GM18951 (cell line): ENCODE data around the gene TSSC4.

Experiments
- POLR2A ChIP-seq: IDR thresholded peaks from 4 replicates; pipeline ENCODE4 v1.6.1; 2011; ENCODE audit warnings: mild to moderate bottlenecking; ENCODE audit not compliant: insufficient read length, insufficient read depth; ENCODE audit errors: extremely low read depth
- in situ Hi-C: fragments of 300-500 bp; cut with MboI; formaldehyde crosslinking; loops from one replicate; pipeline ENCODE4 v1.12.0; 2022; ENCODE audit warnings: low sequenced_read_pairs, mixed read lengths, inconsistent platforms; ENCODE audit not compliant: unreplicated experiment

The TSSC4 gene

DNA sequence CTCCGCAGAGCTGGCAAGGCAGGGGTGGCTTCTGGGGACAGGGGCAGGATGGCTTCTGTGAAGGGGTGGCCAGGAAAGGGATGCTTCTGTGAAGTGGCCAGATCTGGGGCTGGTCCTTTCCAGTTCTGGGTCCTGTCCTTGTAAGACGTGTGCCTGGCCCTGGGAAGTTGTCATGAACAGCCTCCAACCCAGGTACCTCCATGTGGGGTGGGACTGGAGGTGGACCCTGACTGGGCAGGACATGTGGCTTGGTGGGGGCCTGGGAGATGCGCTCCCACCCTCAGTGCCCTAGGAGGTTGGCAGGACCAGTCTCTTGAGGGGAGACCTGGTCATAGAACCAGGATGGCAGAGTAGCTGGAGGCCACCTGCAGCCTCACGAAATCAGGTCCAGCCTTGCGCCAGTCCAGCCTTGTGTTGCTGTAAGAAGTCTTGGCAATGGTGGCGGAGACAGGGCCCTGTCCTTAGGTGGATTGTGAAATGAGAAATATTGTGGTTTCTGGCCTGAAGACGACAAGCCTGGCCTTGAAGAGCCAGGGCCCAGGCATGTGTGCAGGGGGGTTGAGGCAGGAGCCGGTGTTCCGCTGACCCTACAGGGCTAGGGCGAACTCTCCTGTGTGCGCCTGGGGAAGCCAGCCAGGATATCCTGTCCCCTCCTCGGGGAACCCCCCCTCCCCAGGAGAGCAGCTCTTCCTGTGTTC is 46.9 kb downstream of the TSSC4 start:
- in situ Hi-C loops = loop anchor here (25.0 kb wide), 1 partner anchor 440 kb away; the partner anchor contains the start of gene CDKN1C
- TF ChIP-seq POLR2A = no peak

DNA sequence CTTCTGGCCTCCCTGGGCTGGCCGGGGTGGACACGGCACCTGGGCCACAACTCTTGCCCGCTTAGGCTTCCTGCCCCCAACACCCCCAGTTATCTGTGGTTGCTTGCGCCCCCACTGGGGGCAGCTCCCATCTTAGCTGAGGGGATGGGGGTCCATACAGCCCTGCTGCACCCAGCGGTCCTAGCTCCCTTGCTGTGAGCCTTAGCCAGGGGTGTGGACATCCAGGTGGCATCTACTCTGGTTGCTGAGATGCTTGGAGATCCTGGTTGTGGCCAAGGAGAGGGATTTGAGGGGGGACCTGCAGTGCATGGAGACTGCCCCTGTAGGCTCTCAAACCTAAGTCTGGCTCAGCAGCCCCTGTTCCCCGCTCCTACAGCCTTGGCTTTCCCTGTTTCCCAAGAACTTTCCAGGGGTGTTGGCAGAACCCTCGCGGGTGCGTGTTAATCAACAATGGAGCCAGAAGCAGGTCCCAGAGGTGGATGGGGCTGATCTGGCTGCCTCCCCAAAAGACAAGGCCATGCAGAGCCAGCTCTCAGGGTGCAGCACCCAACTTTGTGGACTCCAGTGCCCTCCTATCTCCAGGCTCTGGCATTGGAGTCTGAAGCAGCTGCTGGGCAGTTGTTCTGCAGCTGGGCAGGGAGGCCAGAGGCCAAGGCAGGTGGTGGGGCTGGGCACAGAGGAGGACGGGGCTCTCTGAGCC is 47.6 kb downstream of the TSSC4 start:
- TF ChIP-seq POLR2A = no peak
- in situ Hi-C loops = loop anchor here (25.0 kb wide), 1 partner anchor 439 kb away; the partner anchor contains the start of gene CDKN1C

DNA sequence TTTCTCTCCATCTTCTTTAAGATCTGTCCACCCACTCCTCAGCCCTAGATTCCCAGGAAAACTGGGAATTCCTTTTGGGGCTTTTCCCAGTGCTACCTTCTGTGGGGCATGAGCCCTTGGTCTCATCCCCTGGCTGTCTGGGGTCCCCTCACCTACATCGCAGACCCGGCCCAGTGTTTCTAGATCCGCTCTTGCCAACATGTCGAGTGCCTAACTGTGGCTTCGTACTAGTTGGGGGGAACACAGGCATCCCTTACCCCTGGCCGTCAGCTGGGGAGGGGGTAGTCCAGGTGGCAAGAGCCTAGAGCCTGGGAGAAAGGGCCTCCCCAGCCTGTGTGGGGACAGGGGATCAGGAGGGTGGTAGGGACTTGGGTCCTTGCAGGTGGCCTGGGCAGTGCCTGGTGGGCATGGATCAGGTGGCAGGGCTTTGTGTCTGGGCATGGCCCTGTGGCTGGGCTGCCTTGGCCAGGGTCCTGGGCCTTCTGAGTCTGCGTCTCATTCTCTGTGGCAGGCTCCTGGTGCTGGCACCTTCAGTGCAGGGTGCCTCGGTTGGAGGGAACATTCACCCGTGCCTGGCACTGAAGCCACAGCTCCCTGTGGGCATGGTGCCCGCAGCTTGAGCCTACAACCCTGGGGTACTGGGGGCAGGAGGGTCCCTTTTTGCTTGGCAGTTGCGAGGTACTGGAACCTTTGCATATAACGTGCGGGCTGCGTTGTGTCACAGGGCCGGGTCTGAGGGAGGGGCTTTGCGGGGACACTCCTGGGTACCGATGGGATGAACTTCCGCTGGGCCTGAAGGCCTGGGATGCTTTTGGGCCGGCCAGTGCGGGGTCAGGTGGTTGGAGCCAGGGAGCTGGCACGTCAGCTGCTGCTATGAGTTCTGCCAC is 48.4 kb downstream of the TSSC4 start:
- in situ Hi-C loops = loop anchor here (25.0 kb wide), 1 partner anchor 438 kb away; the partner anchor contains the start of gene CDKN1C
- no peak for TF ChIP-seq POLR2A

DNA sequence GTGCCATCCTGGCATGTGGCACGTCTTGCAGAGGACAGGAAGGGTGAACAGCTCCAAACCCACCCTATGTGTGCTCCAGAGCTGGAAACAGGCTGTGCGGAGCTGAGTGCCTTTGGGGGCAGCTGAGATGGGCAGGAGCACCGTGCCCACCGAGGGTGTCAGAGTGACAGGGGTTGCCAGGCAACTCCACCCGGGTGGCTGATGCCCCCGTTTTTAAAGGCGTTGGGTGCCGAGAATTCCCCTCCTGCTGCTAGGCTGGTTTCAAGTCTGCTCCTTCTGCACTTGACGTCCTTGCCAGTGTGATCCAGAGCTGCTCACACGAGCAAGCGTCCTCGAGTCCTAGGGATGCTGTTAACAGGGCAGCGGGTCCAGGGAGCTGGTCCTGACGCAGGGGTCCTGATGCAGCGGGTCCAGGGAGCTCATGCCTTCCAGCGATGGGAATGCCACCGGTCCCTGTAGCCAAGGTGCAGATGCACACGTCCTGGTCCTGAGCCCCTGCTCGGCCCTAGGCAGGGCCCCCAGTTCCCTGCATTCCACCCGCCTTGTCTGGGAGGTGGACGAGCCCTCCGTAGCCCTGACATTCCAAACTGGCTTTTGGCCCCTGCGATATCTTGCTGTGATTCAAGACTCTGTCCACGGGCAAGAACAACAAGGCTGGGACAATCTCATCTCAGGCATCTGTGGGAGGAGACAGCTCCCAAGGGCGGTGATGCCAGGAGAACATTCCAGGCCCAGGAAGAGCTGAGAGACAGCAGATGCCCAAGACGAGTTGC is 49.2 kb downstream of the TSSC4 start:
- in situ Hi-C loops = loop anchor here (25.0 kb wide), 1 partner anchor 438 kb away; the partner anchor contains the start of gene CDKN1C

DNA sequence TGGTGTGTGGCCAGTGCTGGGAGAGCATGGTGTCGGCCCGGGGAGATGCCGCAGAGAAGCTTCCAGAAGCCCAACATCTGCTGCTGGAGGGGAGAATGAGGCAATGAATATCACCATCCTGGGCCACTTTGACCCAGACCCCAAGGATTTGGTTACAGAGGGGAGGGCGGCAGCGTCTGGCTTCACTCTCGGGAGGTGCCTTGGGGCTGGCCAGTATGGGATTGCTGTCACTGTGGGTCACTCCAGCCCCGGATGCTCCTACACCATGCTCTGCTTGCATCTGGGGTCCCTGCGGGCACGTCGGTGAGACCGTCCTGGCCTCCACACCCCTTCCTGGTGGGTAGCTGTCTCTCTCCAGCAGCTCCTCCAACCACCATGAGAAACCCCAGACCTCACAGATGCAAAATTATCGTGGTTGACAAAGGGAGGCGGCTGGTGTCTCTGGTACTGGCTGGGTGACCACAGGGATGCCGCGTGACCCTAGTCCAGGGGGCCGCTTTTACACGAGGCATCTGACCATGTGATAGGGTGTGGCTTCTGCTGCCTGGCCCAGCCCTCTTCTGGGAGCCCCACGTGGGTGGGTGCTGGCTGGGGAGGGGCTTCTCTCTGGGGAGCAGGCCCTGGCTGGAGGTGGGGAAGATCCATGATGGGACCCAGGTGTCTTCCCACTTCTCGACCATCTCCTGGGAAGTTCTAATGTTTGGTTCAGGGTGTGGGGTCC is 49.9 kb downstream of the TSSC4 start:
- no peak for TF ChIP-seq POLR2A
- in situ Hi-C loops = no loop called here

More for the DNA sequence above, 49.2 kb downstream of the TSSC4 start:
- no peak for TF ChIP-seq POLR2A

DNA sequence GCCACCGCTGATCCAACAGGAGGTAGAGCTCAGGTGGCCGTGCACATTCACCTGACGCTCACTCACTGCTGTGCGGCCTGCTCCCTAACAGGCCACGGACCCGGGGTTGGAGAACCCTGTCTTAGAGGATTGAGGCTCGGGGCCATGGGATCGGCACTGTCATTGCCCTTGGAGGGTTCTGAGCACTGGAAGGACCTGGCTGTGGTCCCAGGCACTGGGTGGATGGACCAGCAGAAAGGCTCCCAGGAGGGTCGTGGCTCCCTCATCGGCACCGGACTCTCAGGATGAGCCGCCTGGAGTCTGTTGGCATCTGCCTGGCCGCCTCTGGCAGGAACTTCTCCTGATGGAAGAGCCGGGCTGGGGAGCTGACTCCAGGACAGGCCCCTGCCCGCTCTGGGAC is 50.8 kb downstream of the TSSC4 start:
- in situ Hi-C loops = no loop called here

DNA sequence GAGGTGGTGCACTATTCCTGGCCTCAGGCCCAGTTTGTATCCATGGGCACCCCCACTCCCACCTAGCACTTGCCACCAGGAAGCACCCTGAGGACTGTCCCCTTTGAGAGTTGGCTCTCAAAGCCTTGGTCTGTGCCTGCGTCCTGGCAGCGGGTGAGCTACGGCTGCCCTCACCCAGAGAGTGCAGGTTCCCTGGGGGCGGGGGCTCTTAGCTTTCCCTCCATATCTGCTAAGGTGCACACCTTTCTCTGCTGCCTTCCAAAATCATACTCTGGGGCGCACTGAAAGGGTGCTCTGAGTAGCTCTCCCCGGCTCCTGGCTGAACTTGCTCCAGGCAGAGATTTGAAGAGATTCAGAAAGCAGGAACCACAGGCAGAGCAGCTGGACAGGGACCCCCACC is 51.4 kb downstream of the TSSC4 start:
- in situ Hi-C loops = no loop called here

More for the DNA sequence above, 50.8 kb downstream of the TSSC4 start:
- TF ChIP-seq POLR2A = no peak

DNA sequence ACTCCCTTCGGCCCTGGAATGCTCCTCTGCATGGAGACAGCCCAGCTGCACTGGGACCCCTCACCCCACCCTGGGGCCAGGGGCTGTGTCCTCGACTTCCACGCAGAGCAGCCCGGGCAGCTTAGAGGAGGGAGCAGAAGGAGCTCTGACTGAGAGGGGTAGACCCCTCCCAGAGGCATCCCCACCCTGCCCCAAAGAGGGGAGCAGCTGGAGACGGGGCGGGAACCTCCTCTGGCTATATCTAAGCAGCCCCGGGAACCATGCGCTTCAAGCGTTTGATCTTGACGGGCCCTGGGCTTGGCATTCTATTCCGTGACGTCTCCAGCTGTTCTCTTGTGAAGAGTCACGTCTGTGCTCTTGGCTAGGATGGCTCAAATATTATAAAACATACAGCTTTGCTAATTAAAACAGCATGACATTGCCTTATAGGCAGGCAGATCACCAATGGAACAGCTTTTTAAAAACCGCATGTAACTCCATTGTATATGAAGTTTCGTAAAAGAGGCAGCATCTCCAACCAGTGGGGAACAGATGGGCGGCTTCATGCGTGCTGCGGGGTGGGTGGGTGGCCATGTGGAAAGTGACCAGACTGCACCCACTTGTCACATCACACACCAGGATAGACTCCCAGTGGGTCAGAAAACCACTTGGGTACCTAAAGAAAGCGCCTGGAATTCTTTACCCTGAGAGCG is 51.9 kb downstream of the TSSC4 start:
- no peak for TF ChIP-seq POLR2A
- in situ Hi-C loops = no loop called here

More for the DNA sequence above, 51.4 kb downstream of the TSSC4 start:
- TF ChIP-seq POLR2A = no peak

DNA sequence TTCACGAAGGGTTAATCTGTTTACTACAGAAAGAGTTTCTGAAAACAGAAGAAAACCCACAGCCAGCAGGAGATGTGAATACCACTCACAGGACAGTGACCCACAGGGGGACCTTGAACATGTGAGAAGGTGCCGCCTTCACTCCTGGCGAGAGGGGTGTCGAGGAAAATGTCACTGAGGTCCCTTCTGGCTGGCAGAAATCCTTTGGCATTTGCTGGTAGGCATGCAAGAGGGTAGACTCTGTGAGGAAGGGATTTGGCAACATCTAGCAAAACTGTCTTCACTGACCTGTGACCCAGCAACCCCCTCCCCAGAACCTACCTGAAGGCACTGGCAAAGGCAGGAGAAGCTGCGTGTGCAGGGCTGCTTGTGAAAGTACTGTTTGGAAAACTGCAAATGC is 52.9 kb downstream of the TSSC4 start:
- no peak for TF ChIP-seq POLR2A
- in situ Hi-C loops = no loop called here
